ENCODE data around the gene GNB4. TPM values are rescaled to one million over a fixed set of nuclear protein-coding genes. Genes with fewer than 3 reads are reported as not detected.

The GNB4 gene
- total RNA-seq, 3 donors from 2014 or later (not counting 1 experiment from before 2014, with no cell fraction given), result 1.6 to 3.4 (median 2.9) TPM

DNA sequence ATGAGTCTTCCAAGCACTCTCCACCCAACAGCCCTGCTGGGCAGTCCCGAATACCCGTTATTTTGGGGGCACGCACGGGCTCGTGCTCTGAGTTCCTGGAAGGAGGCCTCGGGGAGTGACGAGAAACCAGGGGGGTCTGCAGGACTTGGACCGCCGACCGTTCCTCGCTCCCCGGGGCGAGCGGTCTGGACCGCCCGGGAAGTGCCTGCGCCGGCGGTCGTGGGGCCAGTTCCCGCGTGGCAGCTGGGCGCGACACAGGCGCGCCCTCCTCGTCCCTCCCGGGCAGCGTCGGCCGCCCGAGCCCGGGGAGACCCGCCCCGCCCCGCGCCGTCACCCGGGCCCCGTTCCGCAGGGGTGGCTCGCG lies 387 bp downstream of the GNB4 start:
- Mint-ChIP-seq H3K27me3 (ENCODE audit: low read depth in 2 of 2) (peaks cover 14 to 26% of the 10 kb centered on the region in 2 donors), H3K9me3 (no peaks in the 10 kb centered on the region), H3K27ac (peak overlapping the region in 1 of 2 donors; percentile 16), H3K4me3 (peak overlapping the region; percentile 92), H3K4me1 (peaks cover 15 to 18% of the 10 kb centered on the region in 2 donors), H3K36me3 (no peaks in the 10 kb centered on the region)
- TF ChIP-seq, protein P1, sequence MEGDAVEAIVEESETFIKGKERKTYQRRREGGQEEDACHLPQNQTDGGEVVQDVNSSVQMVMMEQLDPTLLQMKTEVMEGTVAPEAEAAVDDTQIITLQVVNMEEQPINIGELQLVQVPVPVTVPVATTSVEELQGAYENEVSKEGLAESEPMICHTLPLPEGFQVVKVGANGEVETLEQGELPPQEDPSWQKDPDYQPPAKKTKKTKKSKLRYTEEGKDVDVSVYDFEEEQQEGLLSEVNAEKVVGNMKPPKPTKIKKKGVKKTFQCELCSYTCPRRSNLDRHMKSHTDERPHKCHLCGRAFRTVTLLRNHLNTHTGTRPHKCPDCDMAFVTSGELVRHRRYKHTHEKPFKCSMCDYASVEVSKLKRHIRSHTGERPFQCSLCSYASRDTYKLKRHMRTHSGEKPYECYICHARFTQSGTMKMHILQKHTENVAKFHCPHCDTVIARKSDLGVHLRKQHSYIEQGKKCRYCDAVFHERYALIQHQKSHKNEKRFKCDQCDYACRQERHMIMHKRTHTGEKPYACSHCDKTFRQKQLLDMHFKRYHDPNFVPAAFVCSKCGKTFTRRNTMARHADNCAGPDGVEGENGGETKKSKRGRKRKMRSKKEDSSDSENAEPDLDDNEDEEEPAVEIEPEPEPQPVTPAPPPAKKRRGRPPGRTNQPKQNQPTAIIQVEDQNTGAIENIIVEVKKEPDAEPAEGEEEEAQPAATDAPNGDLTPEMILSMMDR (IDR thresholded peaks at IDR 0.05), result no peak
- ATAC-seq (peak; percentile 47 to 60 (median 51)), DNase-seq (peak in 1 of 2 donors; percentile 17)
- peaks cover 10% of the 10 kb centered on the region for H3K4me1 ChIP-seq (ENCODE audit: control insufficient read depth, insufficient read depth, low read length)
- intact Hi-C loops (cut with micrococcal nuclease), result no loop called here
- H3K4me3 ChIP-seq (ENCODE audit: low read length), result peak overlapping the region; percentile 61
- no peaks in the 10 kb centered on the region for H3K36me3 ChIP-seq (ENCODE audit: control insufficient read depth, insufficient read depth, low read length)
- no peaks in the 10 kb centered on the region for H3K27me3 ChIP-seq (ENCODE audit: control insufficient read depth, insufficient read depth, low read length)
- no peaks in the 10 kb centered on the region for H3K9me3 ChIP-seq (ENCODE audit: control insufficient read depth, insufficient read depth, low read length)
- WGBS (ENCODE audit: insufficient coverage), result under 1% methylated on average over 43 of the region's 43 CpGs
- H3K27ac ChIP-seq (ENCODE audit: low read length), result peak overlapping the region; percentile 21

DNA sequence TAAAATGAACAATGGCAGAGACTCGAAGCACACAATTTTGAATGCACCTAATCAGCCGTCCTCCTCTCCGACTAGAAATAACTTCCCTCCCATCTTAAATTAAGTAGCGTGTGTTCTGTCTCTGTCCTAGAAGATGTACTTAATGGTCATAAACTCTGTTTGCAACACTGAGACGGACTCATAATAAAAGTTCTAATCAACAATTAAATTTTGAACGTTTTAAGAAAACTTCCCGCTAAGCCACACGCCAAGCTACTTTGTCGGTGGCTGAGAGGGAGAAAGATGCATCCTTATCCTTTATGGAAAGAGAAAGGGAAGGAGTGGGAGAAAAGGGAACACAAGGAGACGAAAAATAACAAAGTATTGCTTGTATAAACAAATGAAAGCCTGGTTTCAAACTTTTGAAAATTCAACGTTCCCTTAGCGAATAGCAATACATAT lies 989 bp downstream of the GNB4 start:
- Mint-ChIP-seq H3K36me3 (no peaks in the 10 kb centered on the region), H3K4me1 (peaks cover 15 to 18% of the 10 kb centered on the region in 2 donors), H3K27ac (peak overlapping the region; percentile 16 to 27), H3K27me3 (ENCODE audit: low read depth in 2 of 2) (peaks cover 14 to 26% of the 10 kb centered on the region in 2 donors), H3K4me3 (peak overlapping the region; percentile 92), H3K9me3 (no peaks in the 10 kb centered on the region)
- no peaks in the 10 kb centered on the region for H3K36me3 ChIP-seq (ENCODE audit: control insufficient read depth, insufficient read depth, low read length)
- ATAC-seq (no peak), DNase-seq (no peak)
- H3K4me3 ChIP-seq (ENCODE audit: low read length), result peak overlapping the region; percentile 61
- H3K27me3 ChIP-seq (ENCODE audit: control insufficient read depth, insufficient read depth, low read length), result no peaks in the 10 kb centered on the region
- H3K27ac ChIP-seq (ENCODE audit: low read length), result no peak overlapping the region
- peaks cover 10% of the 10 kb centered on the region for H3K4me1 ChIP-seq (ENCODE audit: control insufficient read depth, insufficient read depth, low read length)
- intact Hi-C loops (cut with micrococcal nuclease), result no loop called here
- 15% methylated on average over 11 of the region's 12 CpGs for WGBS (ENCODE audit: insufficient coverage)
- TF ChIP-seq, protein P1 (IDR thresholded peaks at IDR 0.05), result no peak
- H3K9me3 ChIP-seq (ENCODE audit: control insufficient read depth, insufficient read depth, low read length), result no peaks in the 10 kb centered on the region

DNA sequence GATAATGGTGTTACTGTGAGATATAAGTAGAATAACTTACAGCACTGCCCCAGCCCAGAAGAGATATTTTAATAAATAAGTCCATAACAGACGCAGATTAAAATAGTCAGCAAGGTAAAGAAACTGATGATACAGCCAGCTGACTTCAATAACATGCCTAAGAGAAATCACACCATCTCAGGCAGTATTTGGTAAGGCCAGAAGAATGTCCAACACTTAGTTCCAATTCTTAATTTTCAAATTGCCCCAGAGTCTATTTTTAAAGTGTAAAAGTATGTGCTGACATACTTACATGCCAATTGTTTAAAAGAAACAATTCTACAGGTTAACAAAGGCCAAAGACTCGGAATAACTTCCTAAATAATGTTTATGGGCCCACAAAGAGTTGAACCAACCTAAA lies 1.6 kb downstream of the GNB4 start:
- no peak overlapping the region for H3K4me3 ChIP-seq (ENCODE audit: low read length)
- ATAC-seq, result no peak
- Mint-ChIP-seq H3K27me3 (ENCODE audit: low read depth in 2 of 2) (peaks cover 14 to 26% of the 10 kb centered on the region in 2 donors), H3K9me3 (no peaks in the 10 kb centered on the region), H3K4me1 (peaks cover 15 to 18% of the 10 kb centered on the region in 2 donors), H3K4me3 (peak overlapping the region; percentile 92), H3K27ac (no peak overlapping the region), H3K36me3 (no peaks in the 10 kb centered on the region)
- H3K4me1 ChIP-seq (ENCODE audit: control insufficient read depth, insufficient read depth, low read length), result peaks cover 10% of the 10 kb centered on the region
- no peak for DNase-seq
- no peaks in the 10 kb centered on the region for H3K9me3 ChIP-seq (ENCODE audit: control insufficient read depth, insufficient read depth, low read length)
- H3K27ac ChIP-seq (ENCODE audit: low read length), result no peak overlapping the region
- intact Hi-C loops (cut with micrococcal nuclease), result no loop called here
- WGBS (ENCODE audit: insufficient coverage), result 100% methylated on average over 1 of the region's 2 CpGs
- TF ChIP-seq, protein P1 (IDR thresholded peaks at IDR 0.05), result no peak
- H3K36me3 ChIP-seq (ENCODE audit: control insufficient read depth, insufficient read depth, low read length), result no peaks in the 10 kb centered on the region
- H3K27me3 ChIP-seq (ENCODE audit: control insufficient read depth, insufficient read depth, low read length), result no peaks in the 10 kb centered on the region

DNA sequence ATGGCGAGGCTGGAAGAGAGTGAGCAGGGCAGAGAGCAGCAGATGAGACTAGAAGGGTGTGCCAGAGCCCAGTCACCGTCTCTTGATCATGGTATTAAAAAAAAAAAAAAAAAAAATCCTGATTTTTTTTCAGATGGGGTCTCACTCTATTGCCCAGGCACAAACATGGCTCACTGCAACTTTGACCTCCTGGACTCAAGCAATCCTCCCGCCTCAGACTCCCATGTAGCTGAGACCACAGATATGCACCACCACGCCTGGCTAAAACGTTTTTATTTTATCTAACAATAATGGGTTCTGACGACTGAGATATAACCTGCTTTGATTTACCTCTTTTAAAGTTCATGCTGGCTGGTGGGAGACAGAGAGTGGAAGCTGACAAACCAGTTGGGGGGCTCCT lies 4.0 kb downstream of the GNB4 start:
- peaks cover 14 to 21% of the 10 kb centered on the region in 2 donors for H3K27me3 Mint-ChIP-seq (ENCODE audit: low read depth in 2 of 2)
- no peak overlapping the region for H3K27ac ChIP-seq (ENCODE audit: low read length)
- no peak overlapping the region for H3K4me3 Mint-ChIP-seq
- intact Hi-C loops (cut with micrococcal nuclease), result no loop called here
- ATAC-seq, result no peak
- TF ChIP-seq, protein P1 (IDR thresholded peaks at IDR 0.05), result no peak
- no peaks in the 10 kb centered on the region for H3K27me3 ChIP-seq (ENCODE audit: control insufficient read depth, insufficient read depth, low read length)
- H3K4me1 ChIP-seq (ENCODE audit: control insufficient read depth, insufficient read depth, low read length), result peaks cover 10% of the 10 kb centered on the region
- H3K9me3 Mint-ChIP-seq, result no peaks in the 10 kb centered on the region
- H3K4me3 ChIP-seq (ENCODE audit: low read length), result no peak overlapping the region
- H3K36me3 ChIP-seq (ENCODE audit: control insufficient read depth, insufficient read depth, low read length), result no peaks in the 10 kb centered on the region
- H3K4me1 Mint-ChIP-seq, result peaks cover 15 to 16% of the 10 kb centered on the region in 2 donors
- DNase-seq, result no peak
- no peaks in the 10 kb centered on the region for H3K36me3 Mint-ChIP-seq
- WGBS (ENCODE audit: insufficient coverage), result 87% methylated on average over 6 of the region's 6 CpGs
- no peaks in the 10 kb centered on the region for H3K9me3 ChIP-seq (ENCODE audit: control insufficient read depth, insufficient read depth, low read length)
- no peak overlapping the region for H3K27ac Mint-ChIP-seq

All from natural killer cell (primary cell).